AG04450 (cell line): ENCODE measurements around the gene KHDC4. TPM values are rescaled to one million over a fixed set of nuclear protein-coding genes. Genes with fewer than 3 reads are reported as not detected.

Source experiments
- CTCF ChIA-PET: fragments of 300-600, 350-600 bp; formaldehyde crosslinking; extraction: SDS; loops from one replicate; lab custom pipeline; 2022; ENCODE audit warnings: antibody characterized with exemption, inconsistent platforms; lab: Charles Lee
- POLR2A ChIA-PET: fragments of 350-600 bp; formaldehyde crosslinking; extraction: SDS; loops from one replicate; lab custom pipeline; 2021; ENCODE audit warnings: antibody characterized with exemption, inconsistent platforms; lab: Yijun Ruan, JAX
- DNase-seq: peaks from one replicate; pipeline ENCODE4 v3.0.0-alpha.2; 2011; ENCODE audit warnings: low read depth, low spot score
- H3K27ac ChIP-seq: one replicate; pipeline ENCODE4 v1.5.1; 2012; ENCODE audit warnings: low read depth, low read length, control low read depth
- H3K27me3 ChIP-seq: one replicate; pipeline ENCODE4 v1.6.0; 2012; ENCODE audit warnings: low read length; ENCODE audit not compliant: control insufficient read depth, insufficient read depth
- H3K4me3 ChIP-seq: 2 replicates; pipeline ENCODE4 v1.5.1; 2011; ENCODE audit warnings: mild to moderate bottlenecking, low read depth, low read length, control low read depth
- H3K9me3 ChIP-seq: 2 replicates; pipeline ENCODE4 v1.5.1; 2012; ENCODE audit warnings: low read length; ENCODE audit not compliant: control insufficient read depth, insufficient read depth
- polyA plus RNA-seq: library from polyadenylated mRNA; depleted of rRNA; stranded (reverse); fragments of >200 nt; gene quantifications from 2 replicates; pipeline ENCODE4 v1.2.3, GENCODE V29; 2011
- TF ChIP-seq, protein P1 (sequence below): IDR thresholded peaks from 2 replicates; pipeline ENCODE4 v1.5.1; 2011; ENCODE audit warnings: low read depth, low read length, control low read depth, inconsistent platforms

The KHDC4 gene
- polyA plus RNA-seq, 1 experiment = 39.0 TPM

DNA sequence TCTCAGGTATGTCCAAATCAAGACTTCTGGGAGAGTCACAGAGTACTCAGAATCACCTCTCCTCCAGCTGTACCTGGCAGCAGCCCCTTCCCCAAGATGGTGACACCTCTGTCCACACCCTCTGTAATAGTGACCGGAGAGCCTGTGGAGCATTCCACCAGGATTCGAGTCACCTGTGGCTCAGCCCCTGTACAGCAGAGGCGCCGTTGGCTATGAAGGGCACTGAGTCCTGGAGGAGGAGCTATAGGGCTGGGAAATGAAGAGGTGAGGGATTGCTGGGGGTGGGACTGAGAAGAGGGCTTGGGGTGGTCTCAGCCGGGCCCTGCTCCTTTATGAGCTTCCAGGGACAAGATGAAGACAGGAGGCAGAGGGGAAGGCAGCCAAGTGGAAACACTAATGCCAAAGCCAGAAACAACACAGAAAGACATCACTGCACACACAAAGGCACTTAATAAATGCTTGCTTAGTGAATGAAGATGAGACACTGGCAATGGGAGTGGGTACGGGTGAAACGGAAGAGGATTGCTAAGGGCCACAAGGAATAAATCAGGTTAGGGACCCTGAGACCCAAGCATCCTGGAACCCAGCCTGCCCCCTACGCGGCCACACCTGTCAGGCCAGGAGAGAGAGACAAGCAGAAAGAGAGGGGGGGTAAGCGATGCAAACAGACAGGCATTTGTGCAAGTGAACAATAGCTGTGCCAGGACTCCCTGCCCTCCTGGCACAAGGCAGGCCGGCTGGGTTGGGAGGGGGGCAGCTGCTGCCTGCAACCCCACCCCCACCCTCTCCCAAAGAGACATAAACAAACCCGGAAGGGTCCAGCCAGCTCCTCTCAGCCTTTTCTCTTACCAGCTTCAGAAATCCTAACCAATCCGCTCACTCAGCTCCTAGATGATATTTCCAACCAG lies 40.2 kb upstream of the KHDC4 start:
- Histone ChIP-seq H3K4me3 (peak overlapping the region; percentile 85), H3K27me3 (no peaks in the 10 kb centered on the region), H3K9me3 (peaks cover 3% of the 10 kb centered on the region; the same call in 1 of the 2 replicates), H3K27ac (peak overlapping the region; percentile 21)
- TF ChIP-seq, protein P1, sequence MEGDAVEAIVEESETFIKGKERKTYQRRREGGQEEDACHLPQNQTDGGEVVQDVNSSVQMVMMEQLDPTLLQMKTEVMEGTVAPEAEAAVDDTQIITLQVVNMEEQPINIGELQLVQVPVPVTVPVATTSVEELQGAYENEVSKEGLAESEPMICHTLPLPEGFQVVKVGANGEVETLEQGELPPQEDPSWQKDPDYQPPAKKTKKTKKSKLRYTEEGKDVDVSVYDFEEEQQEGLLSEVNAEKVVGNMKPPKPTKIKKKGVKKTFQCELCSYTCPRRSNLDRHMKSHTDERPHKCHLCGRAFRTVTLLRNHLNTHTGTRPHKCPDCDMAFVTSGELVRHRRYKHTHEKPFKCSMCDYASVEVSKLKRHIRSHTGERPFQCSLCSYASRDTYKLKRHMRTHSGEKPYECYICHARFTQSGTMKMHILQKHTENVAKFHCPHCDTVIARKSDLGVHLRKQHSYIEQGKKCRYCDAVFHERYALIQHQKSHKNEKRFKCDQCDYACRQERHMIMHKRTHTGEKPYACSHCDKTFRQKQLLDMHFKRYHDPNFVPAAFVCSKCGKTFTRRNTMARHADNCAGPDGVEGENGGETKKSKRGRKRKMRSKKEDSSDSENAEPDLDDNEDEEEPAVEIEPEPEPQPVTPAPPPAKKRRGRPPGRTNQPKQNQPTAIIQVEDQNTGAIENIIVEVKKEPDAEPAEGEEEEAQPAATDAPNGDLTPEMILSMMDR = no peak
- no peak for DNase-seq
- ChIA-PET POLR2A (interaction anchor here (0.7 to 2.0 kb wide), 3 partner anchors 9 to 36 kb away, joined by 3 to 11 read pairs (median 5); no protein-coding TSS in a partner anchor), CTCF (interaction anchor here (0.8 to 2.3 kb wide), 2 partner anchors 15 to 37 kb away, joined by 3 to 8 read pairs; no protein-coding TSS in a partner anchor)

DNA sequence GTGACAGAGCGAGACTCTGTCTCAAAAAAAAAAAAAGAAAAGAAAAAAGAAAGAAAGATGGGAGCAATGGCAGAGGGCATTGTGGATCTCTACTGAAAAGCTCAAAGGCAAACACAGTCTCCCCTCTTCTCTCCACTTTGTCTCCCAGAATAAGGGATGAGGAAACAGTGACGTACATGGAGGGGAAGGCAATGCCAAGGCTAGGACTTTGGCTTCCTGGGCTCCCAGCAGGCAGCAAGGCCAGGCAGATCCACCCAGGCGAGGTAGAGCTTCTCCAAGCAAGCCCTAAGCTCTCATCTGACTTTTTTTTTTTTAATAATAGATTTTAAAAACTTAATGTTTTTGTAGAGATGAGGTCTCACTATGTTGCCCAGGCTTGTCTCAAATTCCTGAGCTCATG lies 39.5 kb upstream of the KHDC4 start:
- TF ChIP-seq, protein P1 = no peak
- Histone ChIP-seq H3K27ac (no peak overlapping the region), H3K4me3 (peak overlapping the region; percentile 85), H3K9me3 (peaks cover 3% of the 10 kb centered on the region; the same call in 1 of the 2 replicates), H3K27me3 (no peaks in the 10 kb centered on the region)
- POLR2A ChIA-PET = interaction anchor here (0.6 to 2.0 kb wide), 4 partner anchors 10 to 35 kb away, joined by 3 to 11 read pairs (median 6); no protein-coding TSS in a partner anchor
- DNase-seq = no peak
- CTCF ChIA-PET = interaction anchor here (0.6 to 2.3 kb wide), 4 partner anchors 14 to 36 kb away, joined by 3 to 8 read pairs (median 4); no protein-coding TSS in a partner anchor

DNA sequence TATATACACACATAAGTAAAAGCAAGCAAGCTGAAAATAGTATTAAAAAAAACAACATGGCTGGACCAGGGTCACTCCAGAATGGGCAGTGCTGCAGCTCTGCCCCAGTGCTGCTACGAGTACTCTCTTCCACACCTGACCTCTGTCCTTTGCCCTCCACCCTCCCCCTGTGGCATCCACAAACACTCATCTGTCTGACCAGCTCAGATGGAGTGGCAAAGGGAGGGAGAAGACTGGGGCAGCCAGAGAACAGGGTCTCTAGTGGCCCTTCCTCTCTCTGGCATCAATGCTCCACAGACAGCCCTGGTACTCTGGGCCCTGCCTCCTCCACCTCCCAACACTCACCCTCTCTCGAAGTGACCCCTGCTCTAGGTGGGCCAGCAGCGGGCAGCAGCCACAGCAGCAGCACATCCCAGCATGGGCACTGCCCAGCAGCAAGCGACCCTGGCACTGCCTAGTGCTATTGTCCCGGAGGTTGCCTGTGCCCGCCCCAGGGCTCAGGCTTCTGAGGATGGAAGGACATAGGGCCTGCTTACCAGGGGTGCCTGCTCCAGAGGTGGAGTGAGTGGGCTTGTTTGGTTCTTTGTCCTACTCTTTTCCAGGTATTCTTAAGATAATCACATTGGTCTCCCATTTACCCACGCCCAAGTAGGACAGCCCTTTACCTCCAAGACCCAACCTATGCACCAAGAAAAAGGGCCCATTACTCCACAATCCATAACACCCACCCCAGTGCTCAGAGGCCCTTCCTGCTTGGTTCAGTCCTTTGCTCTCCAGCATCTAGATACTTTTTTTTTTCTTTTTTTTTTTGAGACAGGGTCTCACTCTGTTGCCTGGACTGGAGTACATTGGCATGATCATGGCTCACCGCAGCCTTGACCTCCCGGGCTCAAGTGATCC lies 37.9 kb upstream of the KHDC4 start:
- H3K27me3 ChIP-seq = no peaks in the 10 kb centered on the region
- no peak for DNase-seq
- H3K9me3 ChIP-seq = no peaks in the 10 kb centered on the region
- ChIA-PET CTCF (interaction anchor here (0.8 to 2.3 kb wide), 2 partner anchors 17 kb away, joined by 3 to 8 read pairs; no protein-coding TSS in a partner anchor), POLR2A (interaction anchor here (0.6 to 1.0 kb wide), 4 partner anchors 11 to 135 kb away, joined by 3 to 8 read pairs (median 4); no protein-coding TSS in a partner anchor)
- 0 out of 2 replicates have a peak overlapping the region, but pooled peaks have one; percentile 1 for H3K4me3 ChIP-seq
- TF ChIP-seq, protein P1 = no peak
- H3K27ac ChIP-seq = peak overlapping the region; percentile 39

DNA sequence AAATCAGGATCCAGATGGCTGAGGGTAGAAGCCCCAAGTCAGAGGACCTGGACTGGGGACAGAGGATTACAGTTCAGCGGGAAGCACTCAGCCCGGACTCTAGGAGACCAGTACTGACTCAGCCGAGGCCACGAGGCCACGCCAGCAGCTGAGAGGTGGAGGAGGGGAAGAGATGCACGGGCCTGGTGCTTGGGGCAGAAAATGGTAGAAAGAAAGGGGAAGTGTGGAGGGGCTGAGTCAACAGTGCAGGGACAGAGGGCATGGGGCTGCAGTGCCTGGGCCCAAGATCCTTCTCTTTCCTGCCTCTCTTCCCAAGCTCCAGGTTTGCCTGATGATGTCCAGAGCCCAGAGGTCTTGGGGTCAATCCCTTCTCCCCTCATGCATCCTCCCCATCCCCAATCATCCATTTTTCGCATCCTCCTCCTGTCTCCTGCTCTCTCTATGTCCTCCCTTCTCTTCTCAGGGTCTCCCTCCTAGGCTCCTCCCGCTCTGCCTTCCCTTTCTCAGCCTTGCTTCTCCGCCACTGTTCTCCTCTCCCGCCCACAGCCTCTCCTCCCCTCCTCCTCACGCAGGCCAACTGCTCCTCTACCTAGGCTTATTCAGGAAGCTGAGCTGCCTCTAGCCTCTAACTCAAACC lies 36.4 kb upstream of the KHDC4 start:
- ChIA-PET POLR2A (interaction anchor here (0.9 to 1.0 kb wide), 2 partner anchors 8 to 11 kb away, joined by 3 to 4 read pairs; partner anchors contain the start of gene ARHGEF2), CTCF (interaction anchor here (0.6 to 5.9 kb wide), 2 partner anchors 19 to 68 kb away, joined by 3 to 27 read pairs; no protein-coding TSS in a partner anchor)
- H3K9me3 ChIP-seq = no peaks in the 10 kb centered on the region

More for the DNA sequence above, 36.4 kb upstream of the KHDC4 start:
- no peak for DNase-seq
- TF ChIP-seq, protein P1 = no peak
- H3K27me3 ChIP-seq = no peaks in the 10 kb centered on the region
- peak overlapping the region; percentile 75 for H3K27ac ChIP-seq
- H3K4me3 ChIP-seq = peak overlapping the region; percentile 31
